ENCODE results near the gene ZNF593. TPM values are rescaled to one million over a fixed set of nuclear protein-coding genes. Genes with fewer than 3 reads are reported as not detected.
A peak's percentile ranks its signal among the peaks of the same experiment; 100 is the strongest.

The ZNF593 gene
- total and polyA plus RNA-seq, 11 donors: 13.7 to 147 (median 22.6) TPM

GRCh38 chr1:26163684-26164035 is 6.0 kb upstream of the ZNF593 start:
- no peak for ATAC-seq
- TF ChIP-seq CTCF (IDR thresholded peaks at IDR 0.05) (no peak), POLR2A (IDR thresholded peaks at IDR 0.05) (no peak)
- peak overlapping the region in 11 of 12 donors; percentile 27 to 61 (median 49) for H3K4me3 ChIP-seq
- H3K27me3 ChIP-seq: peaks cover 0 to 30% (median 0%) of the 10 kb centered on the region in 9 donors
- H3K36me3 ChIP-seq: no peaks in the 10 kb centered on the region
- no peak for DNase-seq
- no peaks in the 10 kb centered on the region for H3K9me3 ChIP-seq
- peaks cover 0 to 56% (median 27%) of the 10 kb centered on the region in 12 donors for H3K4me1 ChIP-seq
- WGBS, 4 donors: 70 to 86% (median 81%) methylated on average over 9 of the region's 9 CpGs
- intact Hi-C loops (cut with DNase I): loop anchor here in 9 of 10 donors (1.0 to 10.0 kb wide), 9 partner anchors 51 to 259 kb away; partner anchors contain the start of genes PDIK1L (in 4 of the 9), CEP85 (in 2 of the 9) and STMN1 (in 1 of the 9)
- peak overlapping the region in 6 of 12 donors; percentile 9 to 74 (median 55) for H3K27ac ChIP-seq

- H3K4me1 ChIP-seq: peaks cover 0 to 54% (median 28%) of the 10 kb centered on the region in 12 donors
- intact Hi-C loops (cut with DNase I): loop anchor here in 9 of 10 donors (1.0 to 10.0 kb wide), 9 partner anchors 52 to 259 kb away; partner anchors contain the start of genes CEP85 (in 2 of the 9), PDIK1L (in 2 of the 9) and STMN1 (in 1 of the 9)
- TF ChIP-seq CTCF (IDR thresholded peaks at IDR 0.05): peak; percentile 19 to 91 (median 70)
- no peak for TF ChIP-seq POLR2A (IDR thresholded peaks at IDR 0.05)
These were observed 5.5 kb upstream of the ZNF593 start for GRCh38 chr1:26164036-26164860.

DNA sequence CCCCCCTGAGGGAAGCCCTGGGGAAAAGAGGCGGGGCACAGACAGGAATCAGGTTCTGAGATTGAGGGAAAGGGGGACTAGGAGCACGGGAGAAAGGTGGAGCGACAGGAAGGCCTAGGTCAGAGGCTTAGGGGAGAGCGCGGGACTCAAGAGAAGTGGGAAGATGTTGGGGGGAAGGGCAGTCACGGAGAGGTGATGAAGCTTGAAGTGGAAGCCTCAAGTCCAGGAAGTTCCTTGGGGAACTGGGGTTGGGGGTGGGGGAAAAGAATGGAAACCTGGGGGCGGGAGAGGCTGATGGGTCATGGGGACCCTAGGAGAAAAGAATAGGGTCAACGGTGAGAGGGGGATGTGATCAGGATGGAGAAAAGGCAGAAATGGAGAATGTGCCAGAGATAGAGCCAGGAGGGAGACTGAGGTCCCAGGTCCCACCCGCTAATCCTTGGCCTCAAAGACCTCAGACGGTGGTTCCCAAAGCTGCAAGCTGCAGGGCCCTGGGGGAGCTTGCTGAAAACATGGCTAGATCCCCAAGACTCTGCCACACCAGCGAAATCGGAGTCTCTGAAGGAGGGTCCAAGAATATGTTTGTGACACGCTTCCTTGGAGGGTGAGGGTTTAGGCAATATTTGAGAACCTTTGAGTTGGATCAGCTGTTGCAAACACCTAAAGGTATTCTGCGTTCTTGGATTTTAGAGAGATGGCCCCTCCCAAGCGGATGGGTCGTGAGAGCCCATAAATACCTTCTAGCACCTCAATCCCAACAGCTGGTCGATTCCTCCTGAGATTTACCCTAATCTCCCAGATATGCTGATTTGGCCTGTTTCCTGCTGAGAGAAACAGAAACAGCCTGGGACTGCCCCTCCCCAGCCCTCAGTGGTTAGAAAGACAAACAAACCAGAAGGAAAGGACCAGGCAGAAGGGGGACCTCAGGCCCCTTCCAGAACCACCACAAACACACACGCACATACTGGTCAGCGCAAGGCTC is 4.6 kb upstream of the ZNF593 start:
- H3K27ac ChIP-seq: peak overlapping the region in 10 of 12 donors; percentile 42 to 76 (median 57)
- H3K4me1 ChIP-seq: peaks cover under 1 to 53% (median 30%) of the 10 kb centered on the region in 12 donors
- no peak for ATAC-seq
- no peaks in the 10 kb centered on the region for H3K36me3 ChIP-seq
- no peak for TF ChIP-seq POLR2A (IDR thresholded peaks at IDR 0.05)
- no peak for TF ChIP-seq CTCF (IDR thresholded peaks at IDR 0.05)
- intact Hi-C loops (cut with DNase I): loop anchor here (1.0 to 10.0 kb wide), 12 partner anchors 53 to 268 kb away; partner anchors contain the start of genes CEP85 (in 3 of the 10), PDIK1L (in 2 of the 10) and STMN1 (in 1 of the 10)
- H3K27me3 ChIP-seq: peaks cover 0 to 30% (median 0%) of the 10 kb centered on the region in 9 donors
- DNase-seq: no peak
- peak overlapping the region in 5 of 12 donors; percentile 42 to 59 (median 49) for H3K4me3 ChIP-seq
- WGBS, 4 donors: 69 to 77% (median 73%) methylated on average over 19 of the region's 19 CpGs
- no peaks in the 10 kb centered on the region for H3K9me3 ChIP-seq

More at GRCh38 chr1:26164036-26164860, 5.5 kb upstream of the ZNF593 start:
- DNase-seq: peak; percentile 42 to 83 (median 64)
- 10 to 25% (median 17%) methylated on average over 25 to 72 of the region's 72 CpGs for WGBS, 4 donors
- H3K4me3 ChIP-seq: peak overlapping the region in 11 of 12 donors; percentile 27 to 61 (median 49)
- no peaks in the 10 kb centered on the region for H3K36me3 ChIP-seq
- peak overlapping the region in 10 of 12 donors; percentile 42 to 76 (median 57) for H3K27ac ChIP-seq
- peak in 3 of 4 donors; percentile 18 to 33 (median 29) for ATAC-seq
- H3K27me3 ChIP-seq: peaks cover 0 to 30% (median 0%) of the 10 kb centered on the region in 9 donors
- H3K9me3 ChIP-seq: no peaks in the 10 kb centered on the region

All from heart left ventricle (tissue), 16 donors.